Testis (tissue), 3 donors: ENCODE results near the gene KRT8. TPM values are rescaled to one million over a fixed set of nuclear protein-coding genes. Genes with fewer than 3 reads are reported as not detected.

Experiments used
- DNase-seq: peaks from one replicate; pipeline ENCODE4 v3.0.0-alpha.2; 2019
- H3K27ac ChIP-seq, 2 donors: fragments of 200-600 bp; sonication (generic); one replicate each; pipeline ENCODE4 v1.5.1; 2019
- H3K27me3 ChIP-seq: fragments of 200-600 bp; sonication (generic); one replicate; pipeline ENCODE4 v1.5.1; 2019
- H3K36me3 ChIP-seq: fragments of 200-600 bp; sonication (generic); one replicate; pipeline ENCODE4 v1.5.1; 2017; ENCODE audit warnings: low read depth; ENCODE audit errors: missing control alignments
- H3K4me1 ChIP-seq: fragments of 200-600 bp; sonication (generic); one replicate; pipeline ENCODE4 v1.5.1; 2019
- H3K4me3 ChIP-seq, 2 donors: fragments of 200-600 bp; sonication (generic); one replicate each; pipeline ENCODE4 v1.5.1; 2017 to 2019
- H3K9me3 ChIP-seq: fragments of 200-600 bp; sonication (generic); one replicate; pipeline ENCODE4 v1.5.1; 2017
- CTCF ChIP-seq, 3 experiments: fragments of 450-650 bp in 2 of 3; fragments of 200-600 bp in 1 of 3; sonication (generic) in 1 of 3; IDR thresholded peaks; one replicate each; pipeline ENCODE4 v1.5.1; 2016 to 2019; ENCODE audit warnings: antibody characterized with exemption in 3 of 3, mild to moderate bottlenecking in 2 of 3, moderate library complexity in 1 of 3
- POLR2A ChIP-seq: fragments of 450-650 bp; IDR thresholded peaks from one replicate; pipeline ENCODE4 v1.6.1; 2017; ENCODE audit warnings: antibody characterized with exemption, mild to moderate bottlenecking, moderate library complexity
- WGBS, 2 donors: methylation state at CpG; one replicate each; pipeline ENCODE4 v1.1.5; 2018; 5-methylcytosine and 5-hydroxymethylcytosine counted together
- intact Hi-C: fragments of 100-400 bp; cut with DNase I; formaldehyde crosslinking; loops from one replicate; pipeline ENCODE4 v1.15.1; 2023; ENCODE audit warnings: low total_unique reads
- polyA plus RNA-seq: library from polyadenylated mRNA; stranded (reverse); fragments of 350-450 nt; fragmentation: Illumina TruSeq; extraction: RNeasy Lipid Tissue Mini Kit (QIAGEN cat#74804); gene quantifications from one replicate; pipeline ENCODE4 v1.2.3, GENCODE V29; 2014; ENCODE audit warnings: low read depth, low replicate concordance; ENCODE audit not compliant: insufficient read depth
- total RNA-seq, 2 donors: library from RNA; depleted of rRNA; stranded (reverse); fragments of >200 nt; gene quantifications; one replicate each; pipeline ENCODE4 v1.2.3, GENCODE V29; 2016

Gene KRT8
- total and polyA plus RNA-seq, 3 donors from 2014 or later: 13.2 to 63.0 (median 14.6) TPM

GRCh38 chr12:52851787-52852186 lies 53.1 kb downstream of the KRT8 start:
- TF ChIP-seq POLR2A (no peak), CTCF (IDR thresholded peaks at IDR 0.05) (no peak)
- intact Hi-C loops: no loop called here
- no peaks in the 10 kb centered on the region for H3K4me1 ChIP-seq
- H3K27ac ChIP-seq: no peak overlapping the region
- H3K27me3 ChIP-seq: no peaks in the 10 kb centered on the region
- H3K9me3 ChIP-seq: no peaks in the 10 kb centered on the region
- H3K4me3 ChIP-seq: no peak overlapping the region
- no peak for DNase-seq
- no peaks in the 10 kb centered on the region for H3K36me3 ChIP-seq

- 86 to 91% methylated on average over 3 to 5 of the region's 5 CpGs for WGBS, 2 donors
- TF ChIP-seq CTCF (IDR thresholded peaks at IDR 0.05): no peak
Measured at GRCh38 chr12:52850681-52851080, 54.2 kb downstream of the KRT8 start.

GRCh38 chr12:52849511-52849910 lies 55.4 kb downstream of the KRT8 start:
- intact Hi-C loops: no loop called here
- Histone ChIP-seq H3K4me1 (no peaks in the 10 kb centered on the region), H3K36me3 (no peaks in the 10 kb centered on the region), H3K4me3 (no peak overlapping the region), H3K27ac (no peak overlapping the region), H3K9me3 (no peaks in the 10 kb centered on the region), H3K27me3 (no peaks in the 10 kb centered on the region)
- no peak for DNase-seq
- WGBS, 2 donors: 91 to 92% methylated on average over 6 of the region's 6 CpGs
- TF ChIP-seq CTCF (IDR thresholded peaks at IDR 0.05) (no peak), POLR2A (no peak)

More at GRCh38 chr12:52850681-52851080, 54.2 kb downstream of the KRT8 start:
- DNase-seq: no peak
- no peak overlapping the region for H3K4me3 ChIP-seq
- H3K4me1 ChIP-seq: no peaks in the 10 kb centered on the region
- no peaks in the 10 kb centered on the region for H3K9me3 ChIP-seq
- no peak overlapping the region for H3K27ac ChIP-seq
- intact Hi-C loops: no loop called here
- H3K36me3 ChIP-seq: no peaks in the 10 kb centered on the region
- no peaks in the 10 kb centered on the region for H3K27me3 ChIP-seq

- Histone ChIP-seq H3K36me3 (no peaks in the 10 kb centered on the region), H3K27me3 (no peaks in the 10 kb centered on the region), H3K4me1 (no peaks in the 10 kb centered on the region), H3K4me3 (no peak within 1 kb of the TSS), H3K9me3 (no peaks in the 10 kb centered on the region), H3K27ac (no peak within 1 kb of the TSS)
- WGBS, 2 donors: 89 to 92% methylated on average over 14 to 16 of the region's 16 CpGs
- TF ChIP-seq CTCF (IDR thresholded peaks at IDR 0.05): no peak
- TF ChIP-seq POLR2A: no peak
- intact Hi-C loops: no loop called here
- DNase-seq: no peak
Measured at GRCh38 chr12:52848661-52849255, 56.1 kb downstream of the KRT8 start, which contains the start of gene KRT78. Gene KRT78, minus strand, starts transcription at chr12:52848994. Its CDS starts 64 bp downstream, at chr12:52848930.
